ENCODE data around the gene KYAT1.
A peak's percentile ranks its signal among the peaks of the same experiment; 100 is the strongest.

KYAT1 gene

DNA sequence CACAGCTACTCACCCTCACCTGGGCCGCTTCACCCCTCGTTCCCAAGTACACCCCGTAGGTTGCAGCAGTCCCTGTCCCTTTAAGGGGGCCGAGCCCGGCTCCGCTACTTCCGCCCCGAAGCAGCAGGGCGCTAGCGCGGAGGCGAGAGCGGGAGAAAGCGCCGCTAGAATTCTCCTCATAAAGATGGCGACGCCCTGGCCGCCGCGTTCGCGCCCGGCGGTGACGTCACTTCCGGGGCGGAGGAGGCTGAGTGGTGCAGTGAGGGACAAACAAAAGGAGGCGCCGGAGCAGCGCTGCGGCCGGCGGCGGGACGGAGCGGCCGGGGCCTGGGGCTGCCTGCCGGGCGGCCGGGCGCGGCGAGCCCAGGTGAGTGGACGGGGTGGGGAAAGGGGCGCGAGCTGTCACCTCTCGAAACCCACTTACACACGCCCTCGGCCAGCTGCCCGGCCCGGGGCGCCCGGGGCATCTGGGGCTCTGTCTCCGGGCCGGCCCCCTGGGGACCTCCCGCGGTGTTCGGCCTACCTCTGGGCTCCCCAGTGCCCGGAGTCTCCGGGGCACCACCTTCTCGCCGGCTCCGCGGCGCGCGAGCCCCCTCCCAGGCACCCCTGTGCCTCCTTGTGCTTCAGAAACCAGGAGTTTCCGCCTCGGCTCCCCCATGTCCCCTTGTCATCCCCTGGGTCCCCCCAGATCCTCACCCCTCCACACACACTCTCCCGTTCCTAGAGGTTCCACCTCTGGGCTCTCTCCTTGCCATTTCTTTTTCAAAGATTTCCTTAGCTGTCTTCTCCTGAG lies at the start of gene KYAT1, which contains the start of gene LRRC8A:
TSS of gene KYAT1 (minus strand) at position 67 of the 793 bp plus-strand sequence. CDS start 36,545 bp downstream, outside the sequence.
TSS of gene LRRC8A (plus strand) at position 250 of the 793 bp plus-strand sequence. CDS start 25,032 bp downstream, outside the sequence.
- Histone ChIP-seq H3K4me1 (ENCODE audit: control insufficient read depth in 1 of 2, insufficient read depth in 2 of 2, low read length in 2 of 2) (peaks cover 7 to 34% of the 10 kb centered on the region in 2 donors), H3K9ac (ENCODE audit: low read depth in 1 of 2, low read length in 2 of 2) (peak within 1 kb of the TSS; percentile 92 to 94), H3K9me3 (ENCODE audit: control insufficient read depth in 1 of 2, low read length in 2 of 2) (no peaks in the 10 kb centered on the region), H3K27me3 (ENCODE audit: control insufficient read depth in 1 of 2, insufficient read depth in 2 of 2, low read length in 2 of 2) (no peaks in the 10 kb centered on the region), H3K36me3 (ENCODE audit: control insufficient read depth in 1 of 2, insufficient read depth in 2 of 2, low read length in 2 of 2) (peaks cover 0 to 14% of the 10 kb centered on the region in 2 donors), H3K27ac (ENCODE audit: low read depth, low read length) (peak within 1 kb of the TSS; percentile 80), H3K4me3 (ENCODE audit: low read depth in 1 of 2, low read length in 2 of 2) (peak within 1 kb of the TSS; percentile 99)

DNA sequence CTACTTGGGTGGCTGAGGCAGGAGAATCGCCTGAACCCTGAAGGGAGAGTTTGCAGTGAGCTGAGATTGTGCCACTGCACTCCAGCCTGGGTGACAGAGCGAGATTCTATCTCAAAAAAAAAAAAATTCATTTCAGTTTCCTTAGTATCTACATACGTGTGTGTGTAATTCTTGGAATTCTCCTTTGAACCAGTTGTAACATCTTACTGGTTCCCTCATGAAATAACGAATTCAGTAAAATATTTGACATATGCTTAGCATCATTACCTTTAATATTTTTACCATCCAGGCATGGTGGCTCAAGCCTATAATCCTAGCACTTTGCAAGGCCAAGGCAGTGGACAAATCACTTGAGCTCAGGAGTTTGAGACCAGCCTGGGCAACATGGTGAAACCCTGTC lies 47.8 kb upstream of the KYAT1 start:
- Histone ChIP-seq H3K36me3 (ENCODE audit: control insufficient read depth in 1 of 2, insufficient read depth in 2 of 2, low read length in 2 of 2) (no peaks in the 10 kb centered on the region), H3K9ac (ENCODE audit: low read depth in 1 of 2, low read length in 2 of 2) (no peak overlapping the region), H3K27me3 (ENCODE audit: control insufficient read depth in 1 of 2, insufficient read depth in 2 of 2, low read length in 2 of 2) (no peaks in the 10 kb centered on the region), H3K4me1 (ENCODE audit: control insufficient read depth in 1 of 2, insufficient read depth in 2 of 2, low read length in 2 of 2) (no peaks in the 10 kb centered on the region), H3K27ac (ENCODE audit: low read depth, low read length) (no peak overlapping the region), H3K9me3 (ENCODE audit: control insufficient read depth in 1 of 2, low read length in 2 of 2) (no peaks in the 10 kb centered on the region), H3K4me3 (ENCODE audit: low read depth in 1 of 2, low read length in 2 of 2) (no peak overlapping the region)

DNA sequence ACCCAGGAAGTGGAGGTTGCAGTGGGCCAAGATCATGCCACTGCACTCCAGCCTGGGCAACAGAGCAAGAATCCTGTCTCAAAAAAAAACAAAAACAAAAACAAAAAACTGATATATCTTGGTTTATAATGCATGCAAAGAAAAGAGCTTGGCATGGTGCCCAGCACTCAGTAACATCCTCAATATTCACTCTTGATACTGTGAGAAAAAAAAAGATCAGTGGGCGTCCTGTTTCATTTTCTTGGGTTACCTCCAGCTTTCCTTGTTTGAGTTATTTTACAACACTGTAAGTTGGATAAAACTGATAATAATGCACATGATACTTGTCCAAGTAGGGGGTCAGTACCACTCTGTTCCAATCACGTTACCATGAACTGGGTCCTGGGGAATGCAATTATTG lies 46.9 kb upstream of the KYAT1 start:
- H3K27me3 ChIP-seq (ENCODE audit: control insufficient read depth in 1 of 2, insufficient read depth in 2 of 2, low read length in 2 of 2), result no peaks in the 10 kb centered on the region
- H3K36me3 ChIP-seq (ENCODE audit: control insufficient read depth in 1 of 2, insufficient read depth in 2 of 2, low read length in 2 of 2), result no peaks in the 10 kb centered on the region
- no peaks in the 10 kb centered on the region for H3K4me1 ChIP-seq (ENCODE audit: control insufficient read depth in 1 of 2, insufficient read depth in 2 of 2, low read length in 2 of 2)
- H3K4me3 ChIP-seq (ENCODE audit: low read depth in 1 of 2, low read length in 2 of 2), result no peak overlapping the region
- no peak overlapping the region for H3K27ac ChIP-seq (ENCODE audit: low read depth, low read length)
- no peaks in the 10 kb centered on the region for H3K9me3 ChIP-seq (ENCODE audit: control insufficient read depth in 1 of 2, low read length in 2 of 2)
- H3K9ac ChIP-seq (ENCODE audit: low read depth in 1 of 2, low read length in 2 of 2), result no peak overlapping the region

DNA sequence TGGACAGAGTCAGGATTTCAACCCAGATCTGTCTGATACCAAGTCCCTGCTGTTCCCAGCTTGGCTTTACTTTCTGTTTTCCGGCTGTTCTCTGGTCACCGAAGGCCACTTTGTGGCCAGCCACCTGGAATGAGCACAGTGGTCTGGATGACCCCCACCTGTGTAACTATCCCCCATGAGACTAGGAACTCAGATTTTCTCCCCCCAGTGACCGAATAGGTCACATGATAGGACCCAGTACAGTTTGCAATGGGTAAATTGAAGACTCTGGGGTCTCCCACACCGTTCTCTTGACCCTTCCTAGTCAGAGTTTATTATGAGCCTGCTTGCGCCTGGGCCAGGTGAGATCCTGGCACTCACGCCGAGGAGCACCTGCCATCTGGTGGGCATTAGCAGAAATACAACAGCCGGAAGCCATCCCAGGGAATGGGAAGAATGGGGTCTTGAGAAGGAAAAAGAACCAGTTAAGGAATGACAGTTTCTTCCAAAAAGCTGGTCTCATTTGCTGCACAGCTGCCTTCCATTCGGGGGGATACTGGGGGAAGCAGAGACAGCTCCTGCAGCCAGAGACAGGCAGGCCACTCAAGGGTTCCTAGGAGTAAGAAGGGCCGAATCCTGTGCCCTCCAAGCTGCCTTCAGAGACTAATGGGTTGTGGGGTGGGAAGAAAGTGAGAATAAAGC lies 46.1 kb upstream of the KYAT1 start:
- Histone ChIP-seq H3K27me3 (ENCODE audit: control insufficient read depth in 1 of 2, insufficient read depth in 2 of 2, low read length in 2 of 2) (no peaks in the 10 kb centered on the region), H3K27ac (ENCODE audit: low read depth, low read length) (no peak overlapping the region), H3K9me3 (ENCODE audit: control insufficient read depth in 1 of 2, low read length in 2 of 2) (no peaks in the 10 kb centered on the region), H3K36me3 (ENCODE audit: control insufficient read depth in 1 of 2, insufficient read depth in 2 of 2, low read length in 2 of 2) (no peaks in the 10 kb centered on the region), H3K4me1 (ENCODE audit: control insufficient read depth in 1 of 2, insufficient read depth in 2 of 2, low read length in 2 of 2) (no peaks in the 10 kb centered on the region), H3K4me3 (ENCODE audit: low read depth in 1 of 2, low read length in 2 of 2) (no peak overlapping the region), H3K9ac (ENCODE audit: low read depth in 1 of 2, low read length in 2 of 2) (no peak overlapping the region)

DNA sequence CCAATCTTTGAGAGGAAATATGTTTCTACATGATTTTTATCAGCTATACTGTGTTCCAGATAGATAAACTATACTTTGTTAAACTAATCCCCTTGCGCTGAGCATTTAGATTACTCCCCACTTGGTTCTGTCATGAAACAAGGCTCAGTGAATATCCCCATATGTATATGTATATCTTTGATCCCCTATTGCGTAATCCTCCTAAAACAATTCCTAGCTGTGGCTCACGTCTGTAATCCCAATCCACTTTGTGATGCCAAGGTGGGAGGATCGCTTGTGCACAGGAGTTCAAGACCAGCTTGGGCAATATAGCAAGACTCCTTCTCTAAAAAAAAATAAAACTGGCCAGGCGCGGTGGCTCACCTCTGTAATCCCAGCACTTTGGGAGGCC lies 41.7 kb upstream of the KYAT1 start:
- no peak overlapping the region for H3K4me3 ChIP-seq (ENCODE audit: low read depth in 1 of 2, low read length in 2 of 2)
- H3K9me3 ChIP-seq (ENCODE audit: control insufficient read depth in 1 of 2, low read length in 2 of 2), result no peaks in the 10 kb centered on the region
- H3K9ac ChIP-seq (ENCODE audit: low read depth in 1 of 2, low read length in 2 of 2), result no peak overlapping the region
- no peaks in the 10 kb centered on the region for H3K27me3 ChIP-seq (ENCODE audit: control insufficient read depth in 1 of 2, insufficient read depth in 2 of 2, low read length in 2 of 2)
- H3K36me3 ChIP-seq (ENCODE audit: control insufficient read depth in 1 of 2, insufficient read depth in 2 of 2, low read length in 2 of 2), result peaks cover 0 to 3% of the 10 kb centered on the region in 2 donors
- no peak overlapping the region for H3K27ac ChIP-seq (ENCODE audit: low read depth, low read length)
- H3K4me1 ChIP-seq (ENCODE audit: control insufficient read depth in 1 of 2, insufficient read depth in 2 of 2, low read length in 2 of 2), result peaks cover 8 to 22% of the 10 kb centered on the region in 2 donors

DNA sequence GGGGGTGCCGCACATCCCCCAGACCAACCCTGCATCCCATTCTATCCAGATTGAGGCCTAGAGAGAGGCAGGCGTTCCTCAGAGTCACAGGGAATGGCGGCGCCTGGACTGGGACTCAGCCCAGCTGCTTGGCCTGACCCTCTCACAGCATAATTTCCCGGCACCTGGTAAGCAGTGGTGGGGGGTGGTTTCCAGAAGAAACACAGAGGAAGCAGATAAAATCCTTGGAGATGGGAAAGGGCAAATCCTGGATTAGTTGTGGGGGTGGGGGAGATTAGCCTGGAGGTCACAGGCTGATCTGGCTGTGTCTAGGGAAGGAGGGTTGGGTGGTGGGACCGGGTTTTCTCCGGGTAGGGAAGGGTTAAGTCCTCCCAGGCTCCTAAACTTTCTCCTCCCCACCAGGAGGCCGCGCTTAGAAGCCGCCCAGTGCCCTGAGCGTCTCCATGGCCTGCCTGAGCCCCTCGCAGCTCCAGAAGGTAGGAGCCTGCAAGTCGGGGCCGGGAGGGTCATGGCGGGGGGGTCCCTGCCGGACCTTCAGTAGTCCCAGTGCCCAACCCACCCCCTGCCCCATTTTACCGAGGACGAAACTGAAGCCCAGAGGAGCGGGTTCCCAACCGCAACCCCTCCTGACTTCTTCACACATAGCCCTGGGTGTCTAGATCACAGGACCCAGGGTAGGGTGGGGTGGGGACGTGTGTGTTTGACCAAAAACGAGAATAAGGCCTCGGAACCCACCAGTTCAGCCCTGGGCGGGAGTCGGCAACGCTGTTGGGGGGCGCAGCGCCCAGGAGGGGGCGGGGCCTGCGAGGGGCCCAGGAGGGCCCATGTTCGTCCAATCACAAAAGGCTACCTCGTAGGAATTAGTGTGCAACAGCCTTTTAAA lies 40.4 kb upstream of the KYAT1 start:
- H3K27me3 ChIP-seq (ENCODE audit: control insufficient read depth in 1 of 2, insufficient read depth in 2 of 2, low read length in 2 of 2), result no peaks in the 10 kb centered on the region
- H3K4me1 ChIP-seq (ENCODE audit: control insufficient read depth in 1 of 2, insufficient read depth in 2 of 2, low read length in 2 of 2), result peaks cover 8 to 22% of the 10 kb centered on the region in 2 donors
- H3K36me3 ChIP-seq (ENCODE audit: control insufficient read depth in 1 of 2, insufficient read depth in 2 of 2, low read length in 2 of 2), result peaks cover 0 to 14% of the 10 kb centered on the region in 2 donors
- H3K9me3 ChIP-seq (ENCODE audit: control insufficient read depth in 1 of 2, low read length in 2 of 2), result no peaks in the 10 kb centered on the region
- peak overlapping the region; percentile 36 to 53 for H3K4me3 ChIP-seq (ENCODE audit: low read depth in 1 of 2, low read length in 2 of 2)
- H3K9ac ChIP-seq (ENCODE audit: low read depth in 1 of 2, low read length in 2 of 2), result peak overlapping the region in 1 of 2 donors; percentile 21
- H3K27ac ChIP-seq (ENCODE audit: low read depth, low read length), result peak overlapping the region; percentile 10

DNA sequence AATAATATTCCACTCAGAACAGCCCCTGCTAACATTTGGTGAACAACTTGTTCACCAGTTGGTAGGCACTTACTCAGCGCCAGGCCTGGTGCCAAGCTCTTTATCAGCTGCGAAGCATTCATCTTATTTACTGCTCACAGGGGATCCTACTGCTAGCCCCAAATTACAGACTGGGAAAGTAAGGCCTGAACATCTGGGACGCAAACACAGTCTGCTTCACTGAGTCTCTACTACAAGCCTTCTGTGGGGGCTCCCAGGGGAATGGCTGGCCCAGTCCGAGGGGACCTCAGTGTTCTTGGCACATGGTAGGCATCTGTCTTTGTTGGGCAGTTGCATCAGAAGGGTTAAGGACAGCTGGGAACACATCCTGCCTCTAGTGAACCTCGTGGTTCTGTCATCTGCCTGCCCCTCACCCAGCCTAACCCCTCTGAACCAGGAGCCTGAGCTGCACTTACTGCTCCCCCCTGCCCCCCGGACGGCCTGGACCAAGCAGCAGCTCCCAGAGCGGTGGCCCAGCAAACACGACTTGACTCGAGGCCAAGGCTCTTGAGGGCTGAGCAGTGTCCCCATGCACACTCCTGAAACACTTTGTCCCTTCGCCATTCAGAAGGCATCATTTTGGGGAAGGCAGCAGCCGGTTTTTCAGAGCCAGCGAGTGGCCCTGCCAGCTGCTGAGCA lies 38.8 kb upstream of the KYAT1 start, which contains the start of gene PHYHD1:
TSS of gene PHYHD1 (plus strand) at position 602 of the 678 bp plus-strand sequence. CDS start 1,342 bp downstream, outside the sequence.
- H3K9me3 ChIP-seq (ENCODE audit: control insufficient read depth in 1 of 2, low read length in 2 of 2), result no peaks in the 10 kb centered on the region
- H3K36me3 ChIP-seq (ENCODE audit: control insufficient read depth in 1 of 2, insufficient read depth in 2 of 2, low read length in 2 of 2), result peaks cover 0 to 24% of the 10 kb centered on the region in 2 donors
- peak within 1 kb of the TSS in 1 of 2 donors; percentile 21 for H3K9ac ChIP-seq (ENCODE audit: low read depth in 1 of 2, low read length in 2 of 2)
- H3K27ac ChIP-seq (ENCODE audit: low read depth, low read length), result peak within 1 kb of the TSS; percentile 10
- peaks cover 8 to 22% of the 10 kb centered on the region in 2 donors for H3K4me1 ChIP-seq (ENCODE audit: control insufficient read depth in 1 of 2, insufficient read depth in 2 of 2, low read length in 2 of 2)
- H3K4me3 ChIP-seq (ENCODE audit: low read depth in 1 of 2, low read length in 2 of 2), result peak within 1 kb of the TSS; percentile 36 to 53
- H3K27me3 ChIP-seq (ENCODE audit: control insufficient read depth in 1 of 2, insufficient read depth in 2 of 2, low read length in 2 of 2), result no peaks in the 10 kb centered on the region

DNA sequence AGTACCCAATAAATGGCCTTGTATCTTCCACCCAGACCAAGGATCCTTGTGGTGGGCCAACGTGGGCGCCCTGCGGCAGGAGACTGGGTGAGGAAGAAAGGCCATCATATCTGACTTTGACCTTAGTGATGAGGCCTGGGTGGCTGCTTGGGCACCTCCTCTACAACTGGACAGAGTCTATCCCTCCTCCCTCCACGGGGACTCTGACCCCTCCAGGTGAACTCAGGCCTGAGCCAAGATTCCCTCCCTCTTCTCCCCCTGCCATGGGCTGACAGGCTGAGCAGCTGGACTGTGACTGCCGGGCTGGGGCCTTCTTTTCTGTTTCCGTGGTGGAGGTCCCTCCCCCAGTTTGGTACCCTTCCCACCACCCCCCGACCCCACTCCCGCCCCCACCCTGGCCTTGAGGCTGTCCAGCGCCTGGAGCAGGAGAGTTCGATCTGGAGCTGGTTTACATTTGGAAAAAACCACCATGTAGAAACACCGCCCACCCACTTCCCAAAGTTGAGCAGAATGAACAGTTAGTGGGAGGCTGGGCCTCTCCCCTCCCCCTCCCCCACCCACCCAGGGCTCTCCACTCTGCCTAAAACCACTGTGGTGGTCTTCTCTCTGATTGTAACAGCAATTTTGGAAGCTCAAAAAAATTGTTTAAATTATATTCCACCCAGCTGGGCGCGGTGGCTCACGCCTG lies 37.8 kb upstream of the KYAT1 start:
- Histone ChIP-seq H3K36me3 (ENCODE audit: control insufficient read depth in 1 of 2, insufficient read depth in 2 of 2, low read length in 2 of 2) (peaks cover under 1 to 29% of the 10 kb centered on the region in 2 donors), H3K4me3 (ENCODE audit: low read depth in 1 of 2, low read length in 2 of 2) (no peak overlapping the region), H3K27me3 (ENCODE audit: control insufficient read depth in 1 of 2, insufficient read depth in 2 of 2, low read length in 2 of 2) (no peaks in the 10 kb centered on the region), H3K27ac (ENCODE audit: low read depth, low read length) (no peak overlapping the region), H3K4me1 (ENCODE audit: control insufficient read depth in 1 of 2, insufficient read depth in 2 of 2, low read length in 2 of 2) (peaks cover 8 to 22% of the 10 kb centered on the region in 2 donors), H3K9ac (ENCODE audit: low read depth in 1 of 2, low read length in 2 of 2) (no peak overlapping the region), H3K9me3 (ENCODE audit: control insufficient read depth in 1 of 2, low read length in 2 of 2) (no peaks in the 10 kb centered on the region)

DNA sequence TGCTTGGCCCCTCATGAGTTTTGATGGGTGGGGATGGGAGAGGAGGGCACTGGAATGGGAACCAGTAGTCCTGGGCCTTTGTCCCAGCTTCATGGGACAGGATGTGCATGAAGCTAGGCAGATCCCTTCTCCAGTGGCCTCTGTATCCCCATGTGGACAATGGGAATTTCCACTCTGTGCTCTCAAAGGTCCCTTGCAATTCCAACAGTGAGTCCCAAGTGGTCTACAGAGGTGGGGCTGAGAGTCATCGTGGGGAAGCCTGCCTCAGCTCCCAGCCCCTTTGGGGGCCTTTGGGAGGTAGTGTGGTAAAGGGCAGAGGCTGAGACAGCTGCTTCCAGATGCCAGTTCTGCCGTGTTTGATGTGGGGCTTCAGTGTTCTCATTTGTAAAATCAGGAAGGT lies 37.2 kb upstream of the KYAT1 start:
- Histone ChIP-seq H3K4me1 (ENCODE audit: control insufficient read depth in 1 of 2, insufficient read depth in 2 of 2, low read length in 2 of 2) (peaks cover 8 to 22% of the 10 kb centered on the region in 2 donors), H3K27me3 (ENCODE audit: control insufficient read depth in 1 of 2, insufficient read depth in 2 of 2, low read length in 2 of 2) (no peaks in the 10 kb centered on the region), H3K9ac (ENCODE audit: low read depth in 1 of 2, low read length in 2 of 2) (no peak overlapping the region), H3K36me3 (ENCODE audit: control insufficient read depth in 1 of 2, insufficient read depth in 2 of 2, low read length in 2 of 2) (peaks cover 5 to 31% of the 10 kb centered on the region in 2 donors), H3K4me3 (ENCODE audit: low read depth in 1 of 2, low read length in 2 of 2) (no peak overlapping the region), H3K27ac (ENCODE audit: low read depth, low read length) (no peak overlapping the region), H3K9me3 (ENCODE audit: control insufficient read depth in 1 of 2, low read length in 2 of 2) (no peaks in the 10 kb centered on the region)

Measured in duodenal mucosa (tissue), 2 donors.